SU-DHL-6 (cell line): ENCODE results near the gene PPM1L.

ENCODE experiments used
- H2AFZ ChIP-seq: fragments of 200-600 bp; sonication (generic); 2 replicates; pipeline ENCODE4 v1.6.1; 2014; ENCODE audit warnings: low read depth, mild to moderate bottlenecking, moderate library complexity, mixed read lengths, antibody characterized with exemption, low read length; ENCODE audit not compliant: severe bottlenecking
- H3F3A ChIP-seq: fragments of 200-600 bp; shearing (Covaris generic); 2 replicates; pipeline ENCODE4 v1.6.0; 2016; ENCODE audit warnings: antibody characterized with exemption, mild to moderate bottlenecking; ENCODE audit not compliant: insufficient read depth
- H3K27ac ChIP-seq: fragments of 200-600 bp; sonication (generic); 2 replicates; pipeline ENCODE4 v1.5.1; 2016; ENCODE audit warnings: low read depth, mild to moderate bottlenecking, low read length, moderate library complexity, mixed read lengths
- H3K27me3 ChIP-seq: fragments of 200-600 bp; sonication (generic), shearing (Covaris generic); 2 replicates; pipeline ENCODE4 v1.6.0; 2014; ENCODE audit warnings: mild to moderate bottlenecking, low read length
- H3K36me3 ChIP-seq: fragments of 200-600 bp; sonication (generic); 2 replicates; pipeline ENCODE4 v1.6.1; 2014; ENCODE audit warnings: mild to moderate bottlenecking, low read length, mixed read lengths
- H3K4me2 ChIP-seq: fragments of 300-600, 200-600 bp; shearing (Covaris generic), sonication (generic); 2 replicates; pipeline ENCODE4 v1.6.0; 2014; ENCODE audit warnings: low read length, low read depth, mild to moderate bottlenecking; ENCODE audit not compliant: poor library complexity, severe bottlenecking
- H3K4me3 ChIP-seq: fragments of 200-600 bp; sonication (generic); 2 replicates; pipeline ENCODE4 v1.5.1; 2014; ENCODE audit warnings: antibody characterized with exemption, low read length, mild to moderate bottlenecking, mixed read lengths; ENCODE audit not compliant: insufficient read depth, poor library complexity, severe bottlenecking
- H3K79me2 ChIP-seq: fragments of 200-600 bp; sonication (generic); 2 replicates; pipeline ENCODE4 v1.6.1; 2014; ENCODE audit warnings: mild to moderate bottlenecking, low read length, moderate library complexity; ENCODE audit not compliant: insufficient read depth
- H3K9ac ChIP-seq: fragments of 200-600 bp; sonication (generic); 2 replicates; pipeline ENCODE4 v1.7.0; 2014; ENCODE audit warnings: mild to moderate bottlenecking, low read length
- H3K9me2 ChIP-seq: fragments of 200-600 bp; sonication (generic); replicated peaks from 2 replicates; pipeline ENCODE4 v1.6.1; 2014; ENCODE audit warnings: low read length; ENCODE audit not compliant: insufficient read depth
- H3K9me3 ChIP-seq: fragments of 200-600 bp; sonication (generic); 2 replicates; pipeline ENCODE4 v1.6.1; 2014; ENCODE audit warnings: low read length, mixed read lengths; ENCODE audit not compliant: insufficient read depth
- H4K20me1 ChIP-seq: fragments of 200-600 bp; sonication (generic); 2 replicates; pipeline ENCODE4 v1.6.1; 2014; ENCODE audit warnings: low read depth, mild to moderate bottlenecking, antibody characterized with exemption, low read length, moderate library complexity, mixed read lengths
- EZH2phosphoT487 ChIP-seq: fragments of 200-600 bp; sonication (generic), shearing (Covaris generic); conservative IDR thresholded peaks from 2 replicates; pipeline ENCODE4 v1.6.1; 2018; ENCODE audit warnings: mild to moderate bottlenecking, antibody characterized with exemption, low read length, moderate library complexity, mixed read lengths
- TF ChIP-seq, protein P1 (sequence below): fragments of 200-600 bp; sonication (generic); IDR thresholded peaks from one replicate; pipeline ENCODE4 v1.5.1; 2017; ENCODE audit warnings: antibody characterized with exemption, mild to moderate bottlenecking, low read length, moderate library complexity; ENCODE audit not compliant: insufficient read depth, poor library complexity, severe bottlenecking

The PPM1L gene

DNA sequence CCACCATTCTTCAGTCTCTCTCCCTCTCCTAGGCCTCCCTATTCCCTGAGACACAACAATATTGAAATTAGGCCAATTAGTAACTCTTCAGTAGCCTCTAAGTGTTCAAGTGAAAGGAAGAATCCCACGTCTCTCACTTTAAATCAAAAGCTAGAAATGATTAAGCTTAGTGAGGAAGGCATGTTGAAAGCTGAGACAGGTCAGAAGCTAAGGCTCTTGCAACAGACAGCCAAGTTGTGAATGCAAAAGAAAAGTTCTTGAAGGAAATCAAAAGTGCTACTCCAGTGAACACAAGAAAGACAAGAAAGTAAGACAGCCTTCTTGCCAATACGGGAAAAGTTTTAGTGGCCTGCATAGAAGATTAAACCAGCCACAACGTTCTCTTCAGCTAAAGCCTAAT is 41.3 kb downstream of the PPM1L start:
- Histone ChIP-seq H2AFZ (no peak overlapping the region), H3K9ac (no peak overlapping the region), H3K27me3 (no peaks in the 10 kb centered on the region), H3K4me3 (no peak overlapping the region), H3K4me2 (no peak overlapping the region), H3K9me2 (no peaks in the 10 kb centered on the region), H3K9me3 (0 out of 2 replicates have a peak, but pooled peaks cover 3% of the 10 kb centered on the region), H3K27ac (no peak overlapping the region), H3K36me3 (no peaks in the 10 kb centered on the region), H3F3A (no peaks in the 10 kb centered on the region), H4K20me1 (0 out of 2 replicates have a peak, but pooled peaks cover 6% of the 10 kb centered on the region), H3K79me2 (no peaks in the 10 kb centered on the region)
- TF ChIP-seq EZH2phosphoT487: no peak
- TF ChIP-seq, protein P1, sequence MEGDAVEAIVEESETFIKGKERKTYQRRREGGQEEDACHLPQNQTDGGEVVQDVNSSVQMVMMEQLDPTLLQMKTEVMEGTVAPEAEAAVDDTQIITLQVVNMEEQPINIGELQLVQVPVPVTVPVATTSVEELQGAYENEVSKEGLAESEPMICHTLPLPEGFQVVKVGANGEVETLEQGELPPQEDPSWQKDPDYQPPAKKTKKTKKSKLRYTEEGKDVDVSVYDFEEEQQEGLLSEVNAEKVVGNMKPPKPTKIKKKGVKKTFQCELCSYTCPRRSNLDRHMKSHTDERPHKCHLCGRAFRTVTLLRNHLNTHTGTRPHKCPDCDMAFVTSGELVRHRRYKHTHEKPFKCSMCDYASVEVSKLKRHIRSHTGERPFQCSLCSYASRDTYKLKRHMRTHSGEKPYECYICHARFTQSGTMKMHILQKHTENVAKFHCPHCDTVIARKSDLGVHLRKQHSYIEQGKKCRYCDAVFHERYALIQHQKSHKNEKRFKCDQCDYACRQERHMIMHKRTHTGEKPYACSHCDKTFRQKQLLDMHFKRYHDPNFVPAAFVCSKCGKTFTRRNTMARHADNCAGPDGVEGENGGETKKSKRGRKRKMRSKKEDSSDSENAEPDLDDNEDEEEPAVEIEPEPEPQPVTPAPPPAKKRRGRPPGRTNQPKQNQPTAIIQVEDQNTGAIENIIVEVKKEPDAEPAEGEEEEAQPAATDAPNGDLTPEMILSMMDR: no peak

DNA sequence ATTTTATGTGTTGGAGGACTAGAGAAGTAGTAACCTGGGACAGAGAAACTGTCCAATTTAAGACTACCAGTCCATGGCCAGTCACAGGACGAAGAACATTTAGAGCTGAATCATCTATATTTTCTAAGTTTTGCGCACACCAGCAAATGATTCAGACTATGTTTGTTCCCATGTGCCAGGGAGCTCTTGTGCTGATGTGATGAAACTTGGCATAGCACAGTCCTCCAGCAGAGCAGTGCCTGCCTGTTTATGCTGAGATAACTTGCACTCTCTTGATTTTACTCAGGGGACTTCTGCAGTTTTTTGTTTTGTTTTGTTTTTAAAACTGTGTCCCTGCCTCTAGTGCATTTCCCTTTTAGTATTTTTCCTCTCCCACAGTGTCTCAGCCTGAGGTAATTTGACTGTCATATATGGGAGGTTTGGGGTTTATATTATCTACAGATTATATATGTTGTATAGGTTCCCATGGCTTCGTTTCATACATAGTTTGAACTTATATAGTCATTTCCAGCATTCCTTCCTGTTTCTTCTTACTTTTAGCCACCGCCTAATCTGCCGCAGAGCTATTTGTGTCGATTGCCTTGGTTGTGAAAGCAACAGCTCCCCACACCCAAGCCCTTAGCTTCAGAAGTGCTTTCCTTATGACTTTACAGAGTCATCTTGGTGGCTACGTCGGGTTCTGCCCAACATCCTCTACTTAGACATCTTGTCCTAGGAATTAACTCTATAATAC is 45.5 kb downstream of the PPM1L start:
- Histone ChIP-seq H3K4me2 (no peak overlapping the region), H2AFZ (no peak overlapping the region)

DNA sequence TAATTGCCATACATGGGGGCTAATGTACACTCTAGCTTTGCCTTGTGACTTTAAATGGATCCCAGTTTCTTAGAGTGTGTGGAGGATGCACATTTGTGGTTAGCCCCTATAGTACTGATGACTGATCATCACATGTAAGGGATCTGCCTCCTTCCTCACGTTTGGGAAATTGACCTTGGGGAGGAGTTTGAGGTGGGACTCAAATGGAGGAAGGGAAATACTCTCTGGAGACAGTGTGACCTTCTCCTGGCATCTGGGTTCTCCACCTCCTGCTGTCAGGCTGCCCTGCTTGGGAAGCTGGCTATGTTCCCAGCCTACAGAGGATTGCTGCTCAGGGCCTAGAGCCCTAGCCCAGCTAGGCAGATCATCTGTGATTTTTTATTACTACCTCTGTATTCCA is 48.7 kb downstream of the PPM1L start:
- Histone ChIP-seq H3K36me3 (no peaks in the 10 kb centered on the region), H3K27ac (no peak overlapping the region), H4K20me1 (peaks cover 9% of the 10 kb centered on the region; the same call in 1 of the 2 replicates), H3K9me3 (no peaks in the 10 kb centered on the region), H3K4me3 (no peak overlapping the region), H3F3A (no peaks in the 10 kb centered on the region), H3K4me2 (no peak overlapping the region), H3K79me2 (no peaks in the 10 kb centered on the region), H3K9ac (no peak overlapping the region), H2AFZ (no peak overlapping the region), H3K27me3 (no peaks in the 10 kb centered on the region), H3K9me2 (no peaks in the 10 kb centered on the region)
- TF ChIP-seq, protein P1: no peak
- TF ChIP-seq EZH2phosphoT487: no peak

More for the DNA sequence above, 45.5 kb downstream of the PPM1L start:
- H3K27ac ChIP-seq: no peak overlapping the region
- H3K9me3 ChIP-seq: no peaks in the 10 kb centered on the region
- H3K9me2 ChIP-seq: no peaks in the 10 kb centered on the region
- no peak overlapping the region for H3K4me3 ChIP-seq
- H3K79me2 ChIP-seq: no peaks in the 10 kb centered on the region
- H3F3A ChIP-seq: no peaks in the 10 kb centered on the region
- no peak overlapping the region for H3K9ac ChIP-seq
- TF ChIP-seq, protein P1: no peak
- TF ChIP-seq EZH2phosphoT487: no peak
- H3K36me3 ChIP-seq: no peaks in the 10 kb centered on the region
- no peaks in the 10 kb centered on the region for H3K27me3 ChIP-seq
- H4K20me1 ChIP-seq: peaks cover 9% of the 10 kb centered on the region; the same call in 1 of the 2 replicates
